HCT116 (cell line): Measurements from ENCODE around the gene CLGN. TPM values are rescaled to one million over a fixed set of nuclear protein-coding genes. Genes with fewer than 3 reads are reported as not detected.

ENCODE experiments used
- ATAC-seq: fragments of 200-7000 bp; cut with Tn5 transposase; 2 replicates; pipeline ENCODE4 v1.9.1; 2020; ENCODE audit warnings: mild to moderate bottlenecking, moderate library complexity
- BruUV-seq: library from RNA; stranded (reverse); fragments of 400-500 nt; replicated peaks from 2 replicates; lab custom pipeline; 2021; lab: Mats Ljungman, UMichigan
- CTCF ChIA-PET: fragments of 300-600 bp; sonication (Branson Sonifier 250); formaldehyde crosslinking; loops from one replicate; lab custom pipeline; 2021; ENCODE audit warnings: antibody characterized with exemption; lab: Charles Lee
- POLR2A ChIA-PET: fragments of 300-600, 350-600 bp; sonication (Branson Sonifier 250); formaldehyde crosslinking; loops from one replicate; lab custom pipeline; 2021; ENCODE audit warnings: antibody characterized with exemption; lab: Charles Lee
- RAD21 ChIA-PET, 2 experiments: fragments of 300-600 bp; sonication (Branson Sonifier 250); formaldehyde crosslinking; loops; one replicate each; lab custom pipeline; 2023; ENCODE audit warnings: low total read pairs in 2 of 2; ENCODE audit not compliant: uncharacterized antibody in 2 of 2, unreplicated experiment in 2 of 2, low non-redundant PET in 1 of 2; lab: Charles Lee
- DNase-seq: peaks from one replicate; pipeline ENCODE4 v3.0.0-alpha.2; 2010; ENCODE audit warnings: low read depth, low spot score
- H2AFZ ChIP-seq: fragments of 200-600 bp; shearing (Covaris generic), sonication (generic); 2 replicates; pipeline ENCODE4 v1.6.1; 2017; ENCODE audit warnings: low read depth, mixed run types, mixed read lengths, antibody characterized with exemption, low read length; ENCODE audit not compliant: poor library complexity, severe bottlenecking
- H3K27ac ChIP-seq: 2 replicates; pipeline ENCODE4 v1.5.1; 2012; ENCODE audit warnings: low read depth, low read length
- H3K27me3 ChIP-seq: fragments of 200-600 bp; sonication (generic); 2 replicates; pipeline ENCODE4 v1.6.1; 2016; ENCODE audit warnings: mixed run types, low read length, mixed read lengths; ENCODE audit not compliant: insufficient read depth
- H3K36me3 ChIP-seq, 2 experiments: fragments of 200-500 bp in 1 of 2; fragments of 200-600 bp in 1 of 2; sonication (Bioruptor generic) in 1 of 2; sonication (generic) in 1 of 2; 2 replicates each; pipeline versions ENCODE4 v1.5.1 to v1.6.1; 2014 to 2016; ENCODE audit warnings: low read length in 2 of 2, inconsistent platforms in 1 of 2, mixed read lengths in 1 of 2, mixed run types in 1 of 2; ENCODE audit not compliant: insufficient read depth in 2 of 2, control insufficient read depth in 1 of 2
- H3K4me1 ChIP-seq, 2 experiments: fragments of 200-600 bp in 1 of 2; sonication (generic) in 1 of 2; 2 replicates each; pipeline versions ENCODE4 v1.5.1 to v1.6.1; 2012 to 2017; ENCODE audit warnings: low read length in 2 of 2, inconsistent platforms in 1 of 2, mild to moderate bottlenecking in 1 of 2, mixed read lengths in 1 of 2, mixed run types in 1 of 2, moderate library complexity in 1 of 2; ENCODE audit not compliant: insufficient read depth in 2 of 2, control insufficient read depth in 1 of 2
- H3K4me2 ChIP-seq: fragments of 200-600 bp; sonication (generic); 2 replicates; pipeline ENCODE4 v1.6.1; 2017; ENCODE audit warnings: mixed run types, low read length, mixed read lengths
- H3K4me3 ChIP-seq, 2 experiments: fragments of 200-600 bp in 1 of 2; sonication (generic) in 1 of 2; replicated peaks in 1 of 2; 2 replicates each; pipeline ENCODE4 v1.5.1; 2011 to 2016; ENCODE audit warnings: low read length in 2 of 2, control low read depth in 1 of 2, low read depth in 1 of 2, mild to moderate bottlenecking in 1 of 2, mixed read lengths in 1 of 2, mixed run types in 1 of 2
- H3K79me2 ChIP-seq: fragments of 200-600 bp; sonication (generic); 2 replicates; pipeline ENCODE4 v1.6.1; 2017; ENCODE audit warnings: mild to moderate bottlenecking, mixed run types, low read length, moderate library complexity, mixed read lengths; ENCODE audit not compliant: insufficient read depth
- H3K9ac ChIP-seq: fragments of 200-600 bp; sonication (generic); 2 replicates; pipeline ENCODE4 v1.6.1; 2016; ENCODE audit warnings: low read length, mixed read lengths
- H3K9me2 ChIP-seq: fragments of 200-600 bp; sonication (generic), shearing (Covaris generic); 2 replicates; pipeline ENCODE4 v1.6.1; 2017; ENCODE audit warnings: mixed run types, mild to moderate bottlenecking, moderate library complexity; ENCODE audit not compliant: insufficient read depth
- H3K9me3 ChIP-seq, 2 experiments: fragments of 200-500 bp in 1 of 2; fragments of 200-600 bp in 1 of 2; sonication (Bioruptor generic) in 1 of 2; sonication (generic) in 1 of 2; 2 replicates each; pipeline ENCODE4 v1.6.1; 2014 to 2017; ENCODE audit warnings: low read length in 2 of 2, mixed read lengths in 2 of 2, inconsistent platforms in 1 of 2, low read depth in 1 of 2, mild to moderate bottlenecking in 1 of 2, mixed run types in 1 of 2, moderate library complexity in 1 of 2; ENCODE audit not compliant: control insufficient read depth in 1 of 2, insufficient read depth in 1 of 2
- H4K20me1 ChIP-seq: fragments of 200-600 bp; sonication (generic), shearing (Covaris generic); 2 replicates; pipeline ENCODE4 v1.6.1; 2017; ENCODE audit warnings: mixed run types, mild to moderate bottlenecking, moderate library complexity; ENCODE audit not compliant: insufficient read depth
- EZH2phosphoT487 ChIP-seq: fragments of 200-600 bp; IDR thresholded peaks from 2 replicates; pipeline ENCODE4 v1.6.1; 2018; ENCODE audit warnings: antibody characterized with exemption, borderline replicate concordance
- POLR2A ChIP-seq: IDR thresholded peaks from 2 replicates; pipeline ENCODE4 v1.7.0; 2011; ENCODE audit warnings: borderline replicate concordance; ENCODE audit not compliant: insufficient read depth, insufficient read length; ENCODE audit errors: extremely low read depth
- SIN3A ChIP-seq: IDR thresholded peaks from 2 replicates; pipeline ENCODE4 v1.6.1; 2012; ENCODE audit warnings: low read depth
- SP1 ChIP-seq: IDR thresholded peaks from 2 replicates; pipeline ENCODE4 v1.6.1; 2012; ENCODE audit warnings: low read depth
- ZFX ChIP-seq: fragments of 450-650 bp; IDR thresholded peaks from 2 replicates; pipeline ENCODE4 v1.6.1; 2017
- ZNF274 ChIP-seq: fragments of 200-500 bp; sonication (Bioruptor generic); IDR thresholded peaks from 2 replicates; pipeline ENCODE4 v1.6.1; 2014; ENCODE audit warnings: mild to moderate bottlenecking, low read depth, low read length, inconsistent platforms
- intact Hi-C: fragments of 100-400 bp; cut with micrococcal nuclease; formaldehyde crosslinking; loops from 2 replicates; pipeline ENCODE4 v1.10.0; 2022
- total RNA-seq: library from RNA; stranded (reverse); gene quantifications from one replicate; pipeline ENCODE4 v1.2.1, GENCODE V29; 2021; ENCODE audit not compliant: unreplicated experiment
- TF ChIP-seq, protein P1 (sequence below): IDR thresholded peaks from 2 replicates; pipeline ENCODE4 v1.6.1; 2012
- TF ChIP-seq, protein P2 (sequence below), 3 experiments: fragments of 200-600 bp in 1 of 3; sonication (generic) in 1 of 3; IDR thresholded peaks in 2 of 3; conservative IDR thresholded peaks in 1 of 3; 2 replicates each; pipeline ENCODE4 v1.5.1; 2012 to 2017; ENCODE audit warnings: low read depth in 2 of 3, low read length in 2 of 3, antibody characterized with exemption in 1 of 3, borderline replicate concordance in 1 of 3, control low read depth in 1 of 3, mild to moderate bottlenecking in 1 of 3, mixed read lengths in 1 of 3, mixed run types in 1 of 3, moderate library complexity in 1 of 3; ENCODE audit not compliant: insufficient read depth in 1 of 3

CLGN gene
- total RNA-seq, 1 experiment from 2014 or later, result 1.4 TPM

DNA sequence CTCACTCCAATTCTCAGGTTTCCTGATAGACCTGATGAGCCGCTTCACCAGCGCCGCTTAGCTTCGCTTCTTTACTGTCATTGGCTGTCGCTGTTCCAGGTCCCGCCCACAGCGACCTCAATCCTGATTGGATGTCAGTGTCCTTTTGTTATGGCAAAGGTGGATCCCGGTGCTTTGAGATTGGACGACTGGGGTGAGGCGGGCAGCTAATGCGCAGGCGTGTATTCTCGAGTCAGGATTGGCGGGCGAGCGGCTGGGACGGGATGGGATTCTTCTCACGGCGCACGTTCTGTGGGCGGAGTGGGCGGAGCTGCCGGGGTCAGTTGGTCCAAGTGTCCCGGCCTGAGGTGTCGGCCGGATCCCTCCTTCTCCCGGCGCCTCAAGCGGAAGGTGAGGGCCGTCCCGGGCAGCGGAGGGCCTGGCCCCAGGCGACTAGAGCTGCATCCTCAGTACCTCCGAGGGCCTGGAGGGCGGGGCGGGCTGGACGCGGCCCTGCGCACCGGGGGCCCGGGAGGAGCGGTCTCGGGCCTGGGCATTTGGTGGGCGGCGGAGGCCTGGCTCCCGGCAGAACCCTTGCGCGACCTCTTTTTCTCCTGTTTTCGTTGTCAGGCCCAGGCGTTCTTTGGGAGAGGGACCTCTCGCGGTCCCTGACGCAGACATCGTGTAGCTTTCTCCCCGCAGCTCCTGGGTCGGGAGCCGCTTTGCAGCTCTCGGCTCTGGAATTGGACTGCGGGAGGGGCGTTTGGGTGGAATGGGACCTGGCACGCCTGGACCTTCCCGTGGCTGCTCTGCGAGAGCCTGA, 53.9 kb downstream of the CLGN start, which contains the start of gene SCOC (continued):
- TF ChIP-seq EZH2phosphoT487 (no peak), POLR2A (peak; percentile 50), ZNF274 (no peak), ZFX (peak; percentile 93)
- TF ChIP-seq, protein P1, sequence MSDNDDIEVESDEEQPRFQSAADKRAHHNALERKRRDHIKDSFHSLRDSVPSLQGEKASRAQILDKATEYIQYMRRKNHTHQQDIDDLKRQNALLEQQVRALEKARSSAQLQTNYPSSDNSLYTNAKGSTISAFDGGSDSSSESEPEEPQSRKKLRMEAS, result peak; percentile 53
- TF ChIP-seq, all 23 proteins: peak for 8

DNA sequence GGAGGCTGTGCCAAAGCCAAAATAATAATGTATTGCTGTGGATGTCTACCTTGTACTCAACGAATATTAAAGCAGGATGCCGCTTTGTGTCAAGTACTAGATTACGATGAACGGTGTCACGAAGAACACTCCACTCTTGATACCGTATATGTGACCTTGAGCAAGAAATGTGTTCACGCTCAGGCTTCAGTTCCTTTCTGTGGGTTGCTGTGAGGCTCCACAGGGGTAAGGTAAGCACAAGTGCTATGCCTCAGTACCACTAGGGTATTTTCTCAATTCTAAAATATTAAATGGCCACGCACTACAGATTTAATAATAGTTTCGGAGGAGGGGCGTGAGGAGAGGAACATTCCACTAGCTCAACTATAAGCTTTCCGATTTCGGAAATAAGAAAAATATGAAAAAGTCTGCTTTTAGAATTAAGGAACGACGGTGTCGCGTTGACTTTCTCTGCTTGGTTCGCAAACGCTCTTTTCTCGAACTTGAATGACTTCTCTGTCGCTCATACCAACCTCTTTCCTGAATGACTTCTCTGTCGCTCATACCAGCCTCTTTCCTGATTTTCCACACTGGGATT, 54.6 kb downstream of the CLGN start:
- H2AFZ ChIP-seq, result peak overlapping the region; percentile 51
- peak; percentile 12 for DNase-seq
- peak; percentile 41 for ATAC-seq

More for the DNA sequence above, 54.6 kb downstream of the CLGN start:
- peaks cover 8 to 25% of the 10 kb centered on the region in 2 experiments for H3K4me1 ChIP-seq
- H3K9ac ChIP-seq, result peak overlapping the region; percentile 80
- intact Hi-C loops, result loop anchor here (5.0 kb wide), 1 partner anchor 149 kb away; the partner anchor contains the start of gene ELMOD2
- no peaks in the 10 kb centered on the region for H3K9me2 ChIP-seq
- no peaks in the 10 kb centered on the region for H3K9me3 ChIP-seq
- peak overlapping the region; percentile 77 to 84 for H3K4me3 ChIP-seq
- no peaks in the 10 kb centered on the region; a peak in 1 of 4 replicates for H3K36me3 ChIP-seq
- peak overlapping the region; percentile 88 for H3K4me2 ChIP-seq
- TSS peak; percentile 86 for BruUV-seq
- peaks cover 43% of the 10 kb centered on the region for H3K79me2 ChIP-seq
- POLR2A ChIA-PET, result interaction anchor here (0.6 to 1.9 kb wide), 6 partner anchors 8 to 716 kb away, joined by 3 to 9 read pairs (median 4); no protein-coding TSS in a partner anchor
- H3K27me3 ChIP-seq, result no peaks in the 10 kb centered on the region
- CTCF ChIA-PET, result interaction anchor here (0.9 to 2.9 kb wide), 7 partner anchors 13 to 716 kb away, joined by 3 to 35 read pairs (median 5); partner anchors contain the start of gene ELMOD2
- RAD21 ChIA-PET, result no interaction called here
- H4K20me1 ChIP-seq, result no peaks in the 10 kb centered on the region
- H3K27ac ChIP-seq, result peak overlapping the region; percentile 88; the same call in 1 of the 2 replicates
- TF ChIP-seq SP1, result no peak
- TF ChIP-seq, protein P2, sequence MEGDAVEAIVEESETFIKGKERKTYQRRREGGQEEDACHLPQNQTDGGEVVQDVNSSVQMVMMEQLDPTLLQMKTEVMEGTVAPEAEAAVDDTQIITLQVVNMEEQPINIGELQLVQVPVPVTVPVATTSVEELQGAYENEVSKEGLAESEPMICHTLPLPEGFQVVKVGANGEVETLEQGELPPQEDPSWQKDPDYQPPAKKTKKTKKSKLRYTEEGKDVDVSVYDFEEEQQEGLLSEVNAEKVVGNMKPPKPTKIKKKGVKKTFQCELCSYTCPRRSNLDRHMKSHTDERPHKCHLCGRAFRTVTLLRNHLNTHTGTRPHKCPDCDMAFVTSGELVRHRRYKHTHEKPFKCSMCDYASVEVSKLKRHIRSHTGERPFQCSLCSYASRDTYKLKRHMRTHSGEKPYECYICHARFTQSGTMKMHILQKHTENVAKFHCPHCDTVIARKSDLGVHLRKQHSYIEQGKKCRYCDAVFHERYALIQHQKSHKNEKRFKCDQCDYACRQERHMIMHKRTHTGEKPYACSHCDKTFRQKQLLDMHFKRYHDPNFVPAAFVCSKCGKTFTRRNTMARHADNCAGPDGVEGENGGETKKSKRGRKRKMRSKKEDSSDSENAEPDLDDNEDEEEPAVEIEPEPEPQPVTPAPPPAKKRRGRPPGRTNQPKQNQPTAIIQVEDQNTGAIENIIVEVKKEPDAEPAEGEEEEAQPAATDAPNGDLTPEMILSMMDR (IDR thresholded peaks at IDR 0.05 in 2 of 3, conservative IDR thresholded peaks at IDR 0.05 in 1 of 3; ENCODE audit: borderline replicate concordance in 1 of 3, insufficient read depth in 1 of 3, low read depth in 2 of 3, low read length in 2 of 3), result peak in 2 of 3 experiments; percentile 4 to 31; a peak in 2 of 6 replicates
- peak; percentile 67; the same call in 1 of the 2 replicates for TF ChIP-seq SIN3A
